GM18861 (cell line): Measurements from ENCODE around the gene CDC16.
"Not testable (repeated sequence)": the region's sequence is repeated elsewhere in the genome, so short reads cannot be mapped to it uniquely, and the experiment has no call there.

ENCODE experiments used
- ATAC-seq: cut with Tn5 transposase; IDR thresholded peaks from one replicate; pipeline ENCODE4 v1.9.1; 2021; ENCODE audit not compliant: unreplicated experiment

The CDC16 gene

DNA sequence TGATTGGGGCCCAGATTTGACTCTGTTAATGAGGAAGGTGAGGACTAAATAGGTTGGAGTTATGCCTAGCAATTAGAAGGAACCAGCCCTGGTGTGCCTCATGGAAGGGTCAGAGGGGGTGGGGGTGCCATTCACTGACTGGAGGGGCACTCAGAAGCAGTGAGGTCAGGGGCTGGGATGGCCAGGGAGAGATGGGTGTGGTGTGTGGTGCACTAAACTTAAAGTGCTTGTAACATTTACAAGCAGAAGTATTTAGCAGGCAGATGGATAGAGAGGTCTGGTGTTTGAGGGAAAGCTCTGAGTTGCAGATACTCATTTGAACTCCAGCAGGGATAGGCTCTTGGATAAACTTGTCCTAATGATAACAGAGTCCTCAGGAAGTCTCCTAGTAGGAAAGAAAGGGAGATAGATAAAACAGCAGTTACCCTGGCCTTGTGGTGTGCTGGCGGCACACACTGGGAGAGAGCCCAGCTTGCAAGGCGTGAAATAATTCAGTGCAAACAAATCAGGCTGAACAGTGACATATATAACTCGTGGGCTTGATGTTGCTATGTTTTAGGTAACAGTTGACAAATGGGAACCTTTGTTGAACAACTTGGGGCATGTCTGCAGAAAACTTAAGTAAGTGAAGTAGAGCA is 26.8 kb downstream of the CDC16 start:
- no peak for ATAC-seq

DNA sequence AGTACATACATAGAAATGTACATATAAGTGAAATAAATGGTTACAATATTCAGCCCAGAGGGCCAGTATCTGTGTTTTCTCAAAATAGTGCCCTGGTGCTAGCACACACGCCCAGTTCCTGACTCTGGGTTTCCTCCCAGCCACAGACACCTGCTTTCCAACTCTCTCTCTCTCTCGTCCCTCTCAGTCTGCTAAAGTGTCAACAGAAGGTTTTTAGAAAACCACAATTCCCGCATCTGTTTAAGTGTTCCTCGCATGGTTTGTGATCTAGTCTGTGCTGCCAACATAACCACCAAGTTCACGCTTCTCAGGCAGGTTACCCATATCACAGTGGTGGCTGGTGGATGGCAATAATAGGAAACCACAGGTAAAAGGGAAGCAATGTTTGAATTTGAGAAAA is 28.9 kb downstream of the CDC16 start:
- ATAC-seq, result no peak

DNA sequence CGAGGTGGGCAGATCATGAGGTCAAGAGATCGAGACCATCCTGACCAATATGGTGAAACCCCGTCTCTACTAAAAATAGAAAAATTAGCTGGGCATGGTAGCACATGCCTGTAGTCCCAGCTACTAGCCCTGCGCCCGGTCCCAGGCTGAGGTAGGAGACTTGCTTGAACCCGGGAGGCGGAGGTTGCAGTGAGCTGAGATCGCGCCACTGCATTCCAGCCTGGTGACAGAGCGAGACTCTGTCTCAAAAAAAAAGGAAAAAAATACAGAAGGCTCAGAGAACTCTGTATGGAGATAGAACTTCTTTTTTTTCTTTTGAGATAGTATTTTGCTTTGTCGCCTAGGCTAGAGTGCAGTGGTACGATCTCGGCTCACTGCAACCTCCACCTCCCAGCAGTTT is 29.6 kb downstream of the CDC16 start:
- not testable (repeated sequence) for ATAC-seq

DNA sequence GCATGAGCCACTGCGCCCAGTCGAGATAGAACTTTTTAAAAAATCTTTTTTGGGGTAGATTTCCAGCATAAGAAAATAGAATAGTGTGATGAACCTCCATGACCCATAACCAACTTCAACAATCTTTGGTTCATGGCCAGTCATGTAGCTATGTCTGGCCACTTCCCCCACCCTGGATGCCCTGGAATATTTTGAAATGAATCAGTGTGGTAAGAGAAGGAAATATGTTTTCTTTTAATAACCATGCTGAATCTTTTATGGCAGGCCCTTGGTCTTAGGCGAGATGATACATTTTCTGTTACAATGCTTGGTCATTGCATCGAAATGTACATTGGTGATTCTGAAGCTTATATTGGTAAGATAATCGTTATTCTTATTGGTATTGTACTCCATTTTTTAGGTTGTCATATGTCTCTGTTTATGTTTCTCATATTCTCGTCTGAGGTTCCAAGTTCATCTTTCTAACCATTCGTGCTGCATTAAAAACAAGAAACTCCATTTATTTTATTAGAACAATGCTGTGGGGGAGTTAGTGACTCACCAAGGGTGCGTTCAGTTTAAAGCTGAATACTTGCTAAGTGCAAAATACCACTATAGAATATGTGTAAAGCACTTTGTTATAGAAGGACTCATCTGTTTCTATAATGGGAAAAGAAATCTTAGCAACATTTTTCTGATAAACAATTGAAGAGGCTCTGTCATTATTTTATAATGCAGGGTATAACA is 30.4 kb downstream of the CDC16 start:
- no peak for ATAC-seq

DNA sequence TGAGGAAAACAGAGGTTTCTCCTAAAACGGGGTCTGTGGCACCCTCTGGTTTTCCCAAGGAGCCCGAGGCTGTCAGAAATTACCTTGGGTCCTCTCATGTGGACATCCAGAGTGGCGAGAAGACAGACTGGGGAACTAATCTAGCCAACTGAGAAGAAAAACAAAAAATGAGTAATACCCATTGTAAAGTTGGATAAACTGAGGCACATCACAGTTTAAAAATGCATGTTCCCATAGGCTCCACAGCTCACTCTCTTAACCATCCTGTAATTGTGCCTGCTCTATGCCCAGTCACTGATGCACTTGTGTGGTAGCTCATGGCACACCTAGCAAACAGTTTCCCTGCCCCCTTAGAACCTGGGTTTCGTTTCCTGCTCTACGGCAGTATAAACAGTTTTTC is 31.5 kb downstream of the CDC16 start:
- no peak for ATAC-seq

DNA sequence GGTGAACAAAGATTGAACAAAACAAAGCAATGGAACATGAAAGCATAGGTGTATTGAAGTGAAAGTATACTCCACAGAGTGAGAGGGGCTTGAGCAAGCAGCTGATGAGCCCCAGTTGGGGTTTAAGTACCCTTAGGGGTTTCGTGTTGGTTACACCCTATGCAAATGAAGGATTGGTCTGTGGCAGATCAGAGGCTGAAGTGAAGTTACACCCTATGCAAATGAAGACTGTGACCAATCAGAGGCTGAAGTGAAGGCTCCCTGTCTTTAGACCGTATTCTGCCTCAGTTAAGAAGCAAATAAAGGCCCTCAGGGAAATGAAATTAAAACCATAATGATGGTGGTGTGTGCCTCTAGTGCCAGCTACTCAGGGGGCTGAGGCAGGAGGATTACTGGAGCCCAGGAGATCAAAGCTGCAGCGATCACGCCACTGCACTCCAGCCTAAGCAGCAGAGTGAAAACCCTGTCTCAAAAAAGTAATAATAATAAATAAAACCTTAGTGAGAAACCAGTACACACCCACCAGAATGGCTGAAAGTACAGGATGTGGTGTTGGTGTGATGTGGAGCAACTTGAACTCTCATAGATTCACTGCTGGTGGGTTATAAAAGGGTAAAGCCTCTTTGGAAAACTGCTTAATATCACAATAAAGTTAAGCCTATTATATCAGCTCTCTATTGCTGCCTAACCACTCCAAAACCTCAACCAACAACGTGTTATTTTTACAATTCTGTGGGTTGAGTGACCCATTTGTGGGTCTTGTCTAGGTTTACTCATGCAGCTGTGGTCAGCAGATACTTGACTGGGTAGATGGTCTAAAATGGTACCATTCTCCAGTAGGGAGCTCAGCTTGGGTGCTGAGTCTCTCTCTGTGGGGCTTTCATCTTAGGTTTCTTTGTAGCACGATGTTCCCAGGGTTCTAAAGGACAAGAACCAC is 33.9 kb downstream of the CDC16 start:
- no peak for ATAC-seq

DNA sequence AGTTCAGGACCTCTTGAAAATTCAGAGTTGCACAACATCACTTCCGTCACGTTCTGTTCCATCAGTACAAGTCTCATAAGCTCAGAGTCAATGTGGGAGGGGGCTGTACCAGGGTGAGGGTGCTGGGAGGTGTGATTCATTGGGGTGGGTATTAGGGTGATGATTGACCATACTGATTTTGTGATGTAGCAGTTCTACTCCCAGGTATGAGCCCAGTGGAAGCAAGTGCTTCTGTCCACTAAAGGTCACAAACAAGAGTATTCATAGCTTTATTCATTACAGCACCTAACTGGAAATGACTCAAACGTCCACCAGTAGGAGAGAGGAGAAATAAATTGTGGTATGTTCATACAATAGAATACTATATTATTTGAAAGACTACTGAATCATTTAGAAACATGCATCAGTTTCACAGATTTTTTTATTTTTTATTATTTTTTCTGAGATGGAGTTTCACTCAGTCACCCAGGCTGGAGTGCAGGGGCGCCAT is 34.6 kb downstream of the CDC16 start:
- ATAC-seq, result no peak

DNA sequence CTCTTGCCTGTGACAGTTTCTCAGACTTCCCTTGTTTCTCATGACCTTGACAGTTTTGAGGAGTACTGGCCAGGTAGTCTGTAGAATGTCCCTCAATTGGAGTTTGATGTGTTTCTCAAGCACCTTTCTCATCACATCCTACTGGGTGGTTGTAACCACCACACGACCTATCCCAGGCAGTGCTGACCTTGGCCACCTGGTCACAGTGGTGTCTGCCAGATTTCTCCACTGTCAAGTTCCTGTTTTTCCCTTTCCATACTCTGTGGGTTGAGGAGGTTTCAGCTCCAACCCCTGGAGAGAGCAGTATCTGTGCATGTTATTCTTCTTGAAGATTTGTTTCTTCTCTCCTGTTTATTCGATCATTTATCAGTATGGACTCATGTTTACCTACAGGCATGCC is 38.3 kb downstream of the CDC16 start:
- ATAC-seq, result no peak

DNA sequence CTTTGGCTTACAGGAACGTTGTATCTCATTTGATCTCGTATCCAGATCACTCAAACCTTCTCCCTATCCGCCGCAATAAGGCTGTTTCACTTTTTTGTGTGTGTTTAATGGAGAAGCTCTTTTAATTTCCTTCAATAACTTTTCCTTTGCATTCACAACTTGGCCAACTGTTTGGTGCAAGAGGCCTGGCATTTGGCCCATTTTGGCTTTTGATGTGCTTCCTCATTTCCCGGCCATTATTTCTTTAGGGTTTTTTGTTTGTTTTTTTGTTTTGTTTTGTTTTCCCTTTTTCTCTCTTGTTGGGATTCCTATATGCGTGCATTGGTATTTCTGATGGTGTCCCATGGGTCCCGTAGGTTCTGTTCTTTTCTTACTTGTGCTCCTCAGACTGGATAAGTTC is 40.6 kb downstream of the CDC16 start:
- no peak for ATAC-seq

DNA sequence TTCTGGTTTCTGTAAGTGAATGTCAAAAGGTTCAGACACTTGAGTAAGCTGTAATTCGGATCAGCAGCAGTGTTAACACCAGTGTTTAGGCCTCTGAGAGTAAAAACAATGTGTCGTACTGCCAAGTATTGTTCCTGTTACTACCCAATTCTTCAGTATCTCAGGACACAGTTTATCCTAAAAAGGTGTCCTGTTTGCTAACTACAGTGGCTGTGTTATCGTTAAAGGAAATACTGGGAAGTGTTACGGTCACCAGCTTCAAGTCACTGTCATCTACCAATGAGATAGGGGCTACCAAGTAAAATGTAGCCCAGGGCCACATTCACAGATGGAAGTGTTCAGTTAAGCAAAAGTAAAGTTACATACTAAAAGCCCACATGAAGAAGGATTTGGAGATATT is 44.4 kb downstream of the CDC16 start:
- ATAC-seq, result no peak

DNA sequence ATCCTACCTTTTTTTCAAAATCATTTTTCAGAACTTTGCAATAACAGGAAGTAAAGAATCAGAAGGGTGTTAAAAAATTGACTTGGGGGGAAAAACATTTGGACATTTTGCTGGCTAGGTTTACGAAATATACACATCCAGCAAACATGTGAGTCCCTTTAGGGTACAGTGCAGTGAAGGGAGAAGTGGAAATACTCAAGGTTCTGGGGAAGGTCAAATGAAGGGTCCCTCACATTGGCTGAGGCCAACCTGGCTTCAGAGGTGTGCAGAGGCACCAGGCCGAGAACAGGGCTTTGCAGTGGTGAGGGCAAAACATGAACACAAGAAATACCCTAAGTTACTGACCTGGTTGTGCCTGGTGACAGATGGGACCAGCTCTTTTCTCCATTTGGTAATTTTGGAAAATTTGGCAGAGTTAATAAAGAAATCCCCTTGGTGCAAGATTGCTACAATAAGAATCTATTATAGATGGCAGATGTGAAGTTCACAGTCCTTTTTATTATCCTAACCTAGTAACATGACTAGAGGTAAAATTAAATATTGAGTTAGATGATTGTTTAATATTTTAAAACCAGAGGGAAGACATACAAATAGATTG is 45.2 kb downstream of the CDC16 start:
- no peak for ATAC-seq

DNA sequence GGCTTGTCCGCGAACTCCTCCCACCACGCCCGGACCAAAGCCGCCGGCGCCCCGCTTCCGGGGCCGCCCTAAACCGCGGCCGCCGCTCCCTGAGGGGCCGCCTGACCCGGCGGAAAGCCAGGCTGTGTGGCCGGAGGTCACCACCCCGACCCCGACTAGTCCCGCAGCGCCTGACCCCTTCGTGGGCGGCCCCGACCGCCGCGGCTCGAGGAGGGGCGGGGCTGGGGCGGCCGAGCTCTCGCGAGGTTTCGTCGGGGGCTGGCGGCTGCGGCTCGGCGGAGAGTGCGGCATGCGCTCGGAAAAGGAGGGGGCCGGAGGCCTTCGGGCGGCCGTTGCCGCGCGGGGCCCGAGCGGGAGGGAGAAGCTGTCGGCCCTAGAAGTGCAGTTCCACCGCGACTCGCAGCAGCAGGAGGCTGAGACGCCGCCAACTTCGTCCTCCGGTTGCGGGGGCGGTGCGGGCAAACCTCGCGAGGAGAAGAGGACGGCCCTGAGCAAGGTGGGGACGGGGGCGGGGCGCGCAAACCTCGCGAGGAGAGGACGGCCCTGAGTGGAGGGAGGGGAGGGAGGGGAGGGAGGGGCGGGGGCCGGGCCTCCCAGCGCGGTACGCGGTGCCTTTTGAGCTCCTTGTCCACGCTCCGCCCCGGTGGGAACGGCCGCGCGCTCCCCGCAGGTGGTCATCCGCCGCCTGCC is 46.8 kb downstream of the CDC16 start, which contains the start of gene UPF3A:
UPF3A (plus strand) TSS at position 251 of the 690 bp plus-strand sequence; CDS start at position 290, 39 bp downstream.
- peak; percentile 62 for ATAC-seq

DNA sequence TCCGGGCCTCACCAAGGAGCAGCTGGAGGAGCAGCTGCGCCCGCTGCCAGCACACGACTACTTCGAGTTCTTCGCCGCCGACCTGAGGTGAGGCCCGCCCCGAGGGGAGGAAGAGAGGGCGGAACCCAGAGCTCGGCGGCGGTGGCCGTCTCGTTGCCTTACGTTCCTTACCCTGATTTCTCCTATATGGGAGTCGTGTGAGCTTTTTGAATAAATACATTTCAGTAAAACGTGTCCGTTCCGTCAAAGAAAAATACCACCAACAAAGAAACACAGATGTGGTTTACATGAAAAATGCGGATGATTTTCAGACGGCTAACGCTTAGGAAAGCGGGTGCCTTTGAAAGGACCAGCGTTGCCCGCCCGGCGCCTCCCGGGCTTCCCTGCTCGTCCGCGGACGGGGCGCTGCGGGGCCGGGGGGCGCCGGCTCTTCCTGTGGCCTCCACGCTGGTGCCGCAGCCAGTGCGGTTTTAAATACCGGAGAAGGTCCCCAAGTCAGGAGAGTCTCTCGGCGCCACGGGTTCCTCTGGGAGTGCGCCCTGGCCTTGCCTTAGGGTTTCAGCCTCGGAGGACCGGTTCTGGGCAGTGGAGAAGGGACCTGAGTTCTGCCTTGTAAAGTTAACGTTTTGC is 47.5 kb downstream of the CDC16 start:
- peak; percentile 35 for ATAC-seq

DNA sequence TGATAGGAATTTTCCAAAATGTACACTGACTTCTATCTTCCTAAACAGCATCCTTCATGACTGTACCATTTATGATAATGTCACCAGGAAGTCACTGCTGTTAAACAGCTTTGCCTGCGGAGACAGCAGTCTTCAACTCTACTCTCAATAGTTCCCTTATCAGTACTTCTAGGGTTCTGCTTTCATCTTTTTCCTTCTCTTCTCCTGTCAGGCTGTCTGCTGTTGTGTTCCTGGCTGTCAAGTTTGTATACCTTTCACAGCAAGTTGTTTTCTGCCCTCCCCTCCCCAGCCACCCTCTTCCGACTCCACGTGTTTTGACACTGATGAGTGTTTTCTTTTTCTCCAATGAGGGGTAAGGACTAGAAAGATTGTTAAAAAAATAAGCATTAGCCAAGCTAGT is 48.9 kb downstream of the CDC16 start:
- no peak for ATAC-seq

DNA sequence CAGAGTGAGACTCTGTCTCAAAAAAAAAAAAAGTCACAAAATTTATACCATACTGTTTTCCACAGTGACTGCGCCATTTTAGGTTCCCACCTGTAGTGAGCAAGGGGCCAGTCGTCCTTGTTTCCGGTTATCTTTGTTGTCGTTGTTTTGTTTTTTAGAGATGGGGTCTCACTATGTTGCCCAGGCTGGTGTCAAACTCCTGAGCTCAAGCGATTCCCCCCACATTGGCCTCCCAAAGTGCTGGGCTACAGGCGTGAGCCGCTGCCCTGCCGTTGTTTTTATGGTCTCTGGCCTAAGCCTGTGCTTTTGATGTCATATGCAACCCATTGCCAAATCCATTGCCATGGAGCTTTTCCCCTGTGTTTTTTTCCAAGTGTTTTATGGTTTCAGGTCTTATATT is 50.0 kb downstream of the CDC16 start:
- no peak for ATAC-seq

DNA sequence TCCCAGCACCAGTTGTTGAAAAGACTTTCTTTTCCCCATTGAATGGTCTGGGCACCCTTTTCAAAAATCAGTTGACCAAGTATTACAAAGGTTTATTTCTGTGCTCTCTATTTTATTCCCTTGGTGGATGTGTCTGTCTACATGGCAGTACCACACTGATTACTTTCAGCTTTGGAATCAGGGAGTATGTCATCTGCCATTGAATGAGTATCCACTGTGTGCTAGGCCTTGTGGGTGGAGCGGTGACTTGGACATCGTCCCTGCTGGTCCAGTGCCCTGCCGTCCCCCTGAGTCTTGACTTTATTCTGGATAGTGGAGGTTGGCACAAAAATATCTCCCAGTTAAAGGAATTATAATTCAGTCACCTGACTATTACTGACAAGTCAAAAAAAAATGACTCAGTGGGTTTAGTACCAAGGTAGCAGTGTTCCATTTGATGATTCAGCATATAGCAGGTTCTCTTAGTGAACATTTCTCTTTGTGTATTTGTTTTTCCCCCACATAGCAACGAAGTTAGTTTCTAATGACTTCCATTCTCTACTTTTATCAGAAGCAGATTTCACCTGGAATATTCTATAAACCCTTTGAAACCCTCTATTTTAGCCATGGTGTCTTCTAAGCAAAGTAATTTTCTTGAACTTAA is 50.6 kb downstream of the CDC16 start:
- no peak for ATAC-seq

DNA sequence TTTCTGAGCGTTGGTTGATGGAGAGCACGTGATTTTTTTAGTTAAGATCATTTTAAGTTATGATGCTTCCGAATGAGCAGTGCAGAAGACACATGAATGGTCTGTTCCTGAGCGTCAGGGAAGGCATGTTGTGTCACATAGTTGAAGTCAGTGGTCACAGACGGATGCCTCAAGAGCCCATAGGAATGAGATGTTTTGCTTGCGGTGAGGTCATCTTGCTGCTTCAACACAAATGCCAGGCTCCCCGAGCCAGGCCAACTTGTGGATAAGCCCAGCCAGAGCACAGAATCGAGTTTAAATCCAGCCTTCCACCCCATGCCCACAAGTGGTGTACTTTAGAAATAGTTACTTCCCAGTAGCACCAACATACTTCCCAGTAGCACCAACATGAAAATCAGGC is 52.1 kb downstream of the CDC16 start:
- no peak for ATAC-seq

DNA sequence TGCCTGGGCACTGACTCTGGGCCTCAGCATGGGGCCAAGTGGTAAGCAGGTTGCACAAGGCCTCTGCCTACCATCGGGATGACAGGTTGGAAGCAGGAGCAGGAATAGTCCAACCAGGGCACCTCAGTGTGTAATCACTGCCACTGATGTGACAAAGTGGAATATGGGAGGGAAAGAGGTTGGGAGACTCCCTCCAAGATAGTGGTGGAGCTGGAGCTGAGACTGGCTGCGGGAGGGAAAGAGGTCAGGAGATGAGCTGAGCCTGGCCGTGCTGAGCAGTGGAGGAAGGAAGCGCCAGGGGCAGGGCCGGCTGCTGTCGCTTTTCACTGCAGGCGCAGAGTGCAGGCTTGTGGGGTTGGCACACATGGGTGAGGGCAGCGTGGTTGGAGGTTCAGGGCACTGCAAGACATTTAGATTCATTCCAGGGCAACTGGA is 53.5 kb downstream of the CDC16 start:
- ATAC-seq, result no peak

DNA sequence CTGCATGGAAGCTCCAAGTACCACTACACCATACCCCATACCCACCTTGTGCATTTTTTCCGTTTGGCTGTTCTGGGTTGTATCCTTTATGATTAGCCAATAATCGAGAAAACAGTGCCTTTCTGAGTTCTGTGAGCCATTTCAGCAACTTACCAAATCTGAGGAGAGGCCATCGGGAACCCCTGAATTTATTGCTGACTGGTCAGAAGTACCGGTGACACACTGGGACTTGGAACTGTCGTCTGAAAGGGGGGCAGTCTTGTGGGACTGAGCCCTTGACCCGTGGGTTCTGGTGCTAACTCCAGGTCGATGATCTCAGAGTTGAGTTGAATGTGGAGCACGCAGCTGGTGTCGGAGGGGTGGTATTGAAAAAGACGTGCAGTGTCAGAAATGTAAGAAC is 61.8 kb downstream of the CDC16 start:
- ATAC-seq, result no peak

DNA sequence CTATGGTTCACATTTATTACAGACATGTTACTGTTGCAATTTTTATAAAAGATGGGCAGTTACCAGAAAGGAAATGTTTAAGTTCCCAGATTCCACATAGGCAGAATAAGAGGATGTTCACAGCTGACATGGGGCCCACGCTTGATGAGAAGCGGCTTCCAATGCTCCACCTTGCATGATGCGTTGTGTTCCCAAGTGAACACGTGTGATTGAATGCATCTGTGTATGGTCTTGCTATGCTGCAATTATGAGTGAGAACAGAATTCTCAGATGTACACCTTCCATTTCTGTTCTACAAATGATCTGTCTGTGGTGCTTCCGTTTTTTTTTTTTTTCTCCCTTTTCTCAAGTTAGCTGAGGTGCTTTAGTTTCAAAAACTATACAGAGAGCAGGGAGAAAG is 62.2 kb downstream of the CDC16 start:
- no peak for ATAC-seq
